Central memory CD8-positive, alpha-beta T cell (primary cell): Measurements from ENCODE around the gene TMEM232.
"Not testable (repeated sequence)": the region's sequence is repeated elsewhere in the genome, so short reads cannot be mapped to it uniquely, and the experiment has no call there.

Experiments
- ATAC-seq: fragments of 150-1000 bp; cut with Tn5 transposase; replicated peaks from 2 replicates; pipeline ENCODE4 v1.10.0; 2022; ENCODE audit warnings: mild to moderate bottlenecking, moderate FRiP score, moderate number of reproducible peaks; ENCODE audit not compliant: poor library complexity, severe bottlenecking; ENCODE audit errors: extremely low read depth
- DNase-seq, 2 donors: peaks; one replicate each; pipeline ENCODE4 v3.0.0; 2021; ENCODE audit warnings: low spot score in 2 of 2
- H3K27ac Mint-ChIP-seq: one replicate; pipeline ENCODE4 v1.8.0; 2022; ENCODE audit warnings: low read depth, mild to moderate bottlenecking, moderate library complexity, mixed read lengths
- H3K27me3 Mint-ChIP-seq: one replicate; pipeline ENCODE4 v1.8.0; 2022; ENCODE audit warnings: mixed read lengths
- H3K36me3 Mint-ChIP-seq: one replicate; pipeline ENCODE4 v1.8.0; 2022; ENCODE audit warnings: mild to moderate bottlenecking, moderate library complexity, mixed read lengths; ENCODE audit not compliant: insufficient read depth
- H3K4me1 Mint-ChIP-seq: one replicate; pipeline ENCODE4 v1.8.0; 2022; ENCODE audit warnings: mixed read lengths
- H3K4me3 Mint-ChIP-seq: one replicate; pipeline ENCODE4 v1.8.0; 2022; ENCODE audit warnings: mild to moderate bottlenecking, moderate library complexity, mixed read lengths
- H3K9me3 Mint-ChIP-seq: one replicate; pipeline ENCODE4 v1.8.0; 2022; ENCODE audit warnings: mixed read lengths

TMEM232 gene

DNA sequence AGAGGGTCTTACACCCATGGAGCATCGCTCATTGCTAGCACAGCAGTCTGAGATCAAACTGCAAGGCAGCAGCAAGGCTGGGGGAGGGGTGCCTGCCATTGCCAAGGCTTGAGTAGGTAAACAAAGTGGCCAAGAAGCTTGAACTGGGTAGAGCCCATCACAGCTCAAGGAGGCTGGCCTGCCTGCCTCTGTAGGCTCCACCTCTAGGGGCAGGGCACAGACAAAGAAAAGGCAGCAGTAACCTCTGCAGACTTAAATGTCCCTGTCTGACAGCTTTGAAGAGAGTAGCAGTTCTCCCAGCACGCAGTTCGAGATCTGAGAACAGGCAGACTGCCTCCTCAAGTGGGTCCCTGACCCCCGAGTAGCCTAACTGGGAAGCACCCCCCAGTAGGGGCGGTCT, 33.8 kb downstream of the TMEM232 start:
- DNase-seq, H3K36me3 Mint-ChIP-seq, H3K9me3 Mint-ChIP-seq, ATAC-seq, H3K27ac Mint-ChIP-seq, H3K4me3 Mint-ChIP-seq, H3K4me1 Mint-ChIP-seq: not testable (repeated sequence)
- peaks cover 17% of the 10 kb centered on the region for H3K27me3 Mint-ChIP-seq

DNA sequence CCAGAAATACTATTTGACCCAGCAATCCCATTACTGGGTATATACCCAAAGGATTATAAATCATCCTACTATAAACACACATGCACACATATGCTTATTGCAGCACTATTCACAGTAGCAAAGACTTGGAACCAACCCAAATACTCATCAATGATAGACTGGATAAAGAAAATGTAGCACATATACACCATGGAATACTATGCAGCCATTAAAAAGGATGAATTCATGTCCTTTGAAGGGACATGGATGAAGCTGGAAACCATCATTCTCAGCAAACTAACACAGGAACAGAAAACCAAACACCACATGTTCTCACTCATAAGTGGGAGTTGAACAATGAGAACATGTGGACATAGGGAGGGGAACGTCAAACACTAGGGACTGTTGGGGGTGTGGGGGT, 35.9 kb downstream of the TMEM232 start:
- H3K4me3 Mint-ChIP-seq, ATAC-seq, H3K9me3 Mint-ChIP-seq, DNase-seq, H3K4me1 Mint-ChIP-seq, H3K36me3 Mint-ChIP-seq, H3K27ac Mint-ChIP-seq: not testable (repeated sequence)
- H3K27me3 Mint-ChIP-seq: peaks cover 14% of the 10 kb centered on the region

DNA sequence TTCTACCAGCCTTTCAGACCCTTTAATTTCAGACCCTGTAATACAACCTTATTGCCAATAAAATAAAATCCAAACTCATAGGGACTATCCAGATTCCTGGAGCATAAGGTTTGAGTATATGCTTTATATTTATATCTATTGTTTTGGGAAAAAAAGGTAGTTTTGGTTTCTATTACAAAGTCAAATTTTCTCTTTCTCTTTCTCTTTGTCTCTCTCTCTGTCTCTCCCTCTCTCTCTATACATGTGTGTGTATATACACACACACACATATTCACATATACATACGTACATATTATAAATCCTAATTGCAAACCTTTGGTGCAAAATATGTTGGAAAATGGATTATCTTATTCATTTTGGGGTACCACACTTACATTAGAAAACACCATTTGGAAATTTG, 39.0 kb downstream of the TMEM232 start:
- Mint-ChIP-seq H3K27ac (no peak overlapping the region), H3K9me3 (no peaks in the 10 kb centered on the region), H3K4me1 (no peaks in the 10 kb centered on the region), H3K27me3 (no peaks in the 10 kb centered on the region), H3K4me3 (no peak overlapping the region), H3K36me3 (no peaks in the 10 kb centered on the region)
- no peak for DNase-seq
- ATAC-seq: no peak

DNA sequence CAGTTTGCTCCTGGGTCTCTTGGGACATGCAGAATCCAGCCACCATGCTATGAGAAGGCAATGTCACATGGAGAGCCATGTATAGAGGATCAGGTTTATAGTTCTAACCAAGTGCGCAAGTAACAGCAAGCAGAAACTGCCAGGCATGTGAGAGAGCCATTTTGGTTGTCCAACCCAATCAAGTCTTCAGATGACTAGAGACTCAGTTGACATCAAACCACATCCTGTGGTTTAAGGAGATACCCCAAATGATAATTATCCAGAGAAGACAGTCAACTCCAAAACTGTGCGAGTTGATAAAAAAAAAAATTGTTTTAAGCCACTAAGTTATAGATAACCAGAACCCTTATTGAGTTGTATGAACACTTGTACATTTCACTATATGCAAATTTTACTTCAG, 40.2 kb downstream of the TMEM232 start:
- DNase-seq (no peak), ATAC-seq (no peak)
- Mint-ChIP-seq H3K4me1 (no peaks in the 10 kb centered on the region), H3K27me3 (peaks cover 1% of the 10 kb centered on the region), H3K36me3 (no peaks in the 10 kb centered on the region), H3K4me3 (no peak overlapping the region), H3K9me3 (no peaks in the 10 kb centered on the region), H3K27ac (no peak overlapping the region)

DNA sequence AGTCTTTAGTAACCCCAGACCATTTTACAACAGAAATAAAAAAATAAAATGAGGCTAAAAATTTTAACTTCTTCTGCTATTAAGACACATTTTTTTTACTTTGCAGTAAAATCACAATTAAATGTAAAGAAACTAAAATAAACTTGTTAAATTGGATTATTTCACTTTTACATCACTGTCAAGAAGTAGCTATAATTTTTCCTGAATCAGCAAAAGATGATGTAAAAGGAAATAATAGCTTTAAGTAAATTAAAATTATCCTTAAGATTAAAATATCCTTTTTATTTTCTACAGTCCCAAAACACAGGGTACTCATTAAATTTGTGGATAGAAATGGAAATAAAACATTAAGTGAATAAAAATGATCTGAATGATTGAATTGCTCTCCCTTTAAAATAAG, 44.5 kb downstream of the TMEM232 start:
- no peaks in the 10 kb centered on the region for H3K4me1 Mint-ChIP-seq
- no peak for DNase-seq
- no peak for ATAC-seq

DNA sequence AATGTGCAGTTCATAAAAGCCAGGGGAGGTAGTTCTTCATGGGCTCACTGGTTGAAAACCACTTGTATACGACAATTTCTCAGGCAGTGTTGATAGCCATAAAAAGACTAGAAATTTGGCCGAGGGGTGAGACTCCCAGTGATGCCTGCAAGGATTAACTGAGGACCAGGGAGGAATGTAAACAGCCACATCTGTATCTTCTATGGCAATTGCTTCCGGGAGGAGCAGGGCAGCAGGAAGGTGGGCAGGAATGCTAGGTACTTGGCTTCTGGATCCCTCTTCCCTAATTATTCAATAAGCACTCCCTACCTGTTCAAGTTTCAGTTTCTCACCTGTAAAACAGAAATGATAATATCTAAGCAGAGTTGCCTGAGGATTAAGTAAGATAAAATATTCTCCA, 45.4 kb downstream of the TMEM232 start:
- Mint-ChIP-seq H3K27me3 (peaks cover 29% of the 10 kb centered on the region), H3K36me3 (no peaks in the 10 kb centered on the region), H3K27ac (no peak overlapping the region), H3K4me1 (no peaks in the 10 kb centered on the region), H3K4me3 (no peak overlapping the region), H3K9me3 (no peaks in the 10 kb centered on the region)
- no peak for ATAC-seq
- no peak for DNase-seq

More for the DNA sequence above, 44.5 kb downstream of the TMEM232 start:
- Mint-ChIP-seq H3K9me3 (no peaks in the 10 kb centered on the region), H3K36me3 (no peaks in the 10 kb centered on the region), H3K27me3 (peaks cover 29% of the 10 kb centered on the region), H3K27ac (no peak overlapping the region), H3K4me3 (no peak overlapping the region)

DNA sequence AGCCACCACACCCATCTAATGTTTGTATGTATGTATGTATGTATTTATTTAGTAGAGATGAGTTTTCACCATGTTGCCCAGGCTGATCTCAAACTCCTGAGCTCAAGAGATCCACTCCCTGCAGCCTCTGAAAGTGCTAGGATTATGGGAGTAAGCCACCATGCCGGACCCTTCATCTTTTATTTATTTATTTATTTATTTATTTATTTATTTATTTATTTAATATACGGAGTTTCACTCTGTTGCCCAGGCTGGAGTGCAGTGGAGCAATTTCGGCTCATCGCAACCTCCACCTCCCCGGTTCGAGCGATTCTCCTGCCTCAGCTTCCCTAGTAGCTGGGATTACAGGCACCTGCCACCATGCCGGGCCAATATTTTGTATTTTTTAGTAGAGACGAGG, 49.9 kb downstream of the TMEM232 start:
- H3K27ac Mint-ChIP-seq, ATAC-seq, H3K9me3 Mint-ChIP-seq, H3K36me3 Mint-ChIP-seq, DNase-seq, H3K4me3 Mint-ChIP-seq, H3K4me1 Mint-ChIP-seq: not testable (repeated sequence)
- H3K27me3 Mint-ChIP-seq: peaks cover 29% of the 10 kb centered on the region

DNA sequence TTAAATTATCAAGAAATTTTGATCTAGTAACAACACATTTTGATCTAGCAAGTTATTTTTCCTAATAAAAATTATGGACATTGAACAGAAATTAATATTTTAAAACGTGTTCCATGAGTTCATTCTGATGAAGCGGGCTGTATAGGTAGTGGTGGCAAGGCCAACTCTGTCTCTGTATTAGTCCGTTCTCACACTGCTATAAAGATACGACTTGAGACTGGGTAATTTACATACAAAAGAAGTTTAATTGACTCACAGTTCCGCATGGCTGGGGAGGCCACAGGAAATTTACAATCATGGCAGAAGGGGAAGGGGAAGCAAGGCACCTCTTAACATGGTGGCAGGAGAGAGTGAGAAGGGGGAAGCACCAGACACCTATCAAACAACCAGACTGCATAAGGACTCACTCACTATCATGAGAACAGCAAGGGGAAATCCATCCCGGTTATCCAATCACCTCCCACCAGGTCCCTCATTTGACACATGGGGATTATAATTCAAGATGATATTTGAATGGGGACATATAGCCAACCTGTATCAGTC, 61.2 kb downstream of the TMEM232 start:
- H3K36me3 Mint-ChIP-seq: no peaks in the 10 kb centered on the region
- no peak for ATAC-seq

DNA sequence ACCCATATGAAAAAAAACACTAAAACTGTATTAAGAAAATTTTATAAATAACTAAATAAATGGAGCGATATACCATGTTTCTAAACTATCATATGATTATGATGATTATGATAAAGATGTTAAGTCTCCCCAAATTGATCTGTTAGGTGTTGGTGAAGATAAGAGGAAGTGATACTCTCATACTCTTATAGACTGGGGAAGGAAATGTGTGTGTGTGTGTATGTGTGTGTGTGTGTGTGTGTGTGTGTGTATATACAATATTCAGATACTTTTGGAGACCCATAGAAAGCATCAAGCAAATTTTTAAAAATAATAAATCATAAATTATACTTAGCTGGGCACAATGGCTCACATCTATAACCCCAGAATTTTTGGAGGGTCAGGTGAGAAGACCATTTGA, 62.9 kb downstream of the TMEM232 start:
- DNase-seq (no peak), ATAC-seq (no peak)

More for the DNA sequence above, 61.2 kb downstream of the TMEM232 start:
- no peaks in the 10 kb centered on the region for H3K4me1 Mint-ChIP-seq
- no peak for DNase-seq
- no peak overlapping the region for H3K27ac Mint-ChIP-seq
- H3K27me3 Mint-ChIP-seq: no peaks in the 10 kb centered on the region
- H3K9me3 Mint-ChIP-seq: no peaks in the 10 kb centered on the region
- no peak overlapping the region for H3K4me3 Mint-ChIP-seq

DNA sequence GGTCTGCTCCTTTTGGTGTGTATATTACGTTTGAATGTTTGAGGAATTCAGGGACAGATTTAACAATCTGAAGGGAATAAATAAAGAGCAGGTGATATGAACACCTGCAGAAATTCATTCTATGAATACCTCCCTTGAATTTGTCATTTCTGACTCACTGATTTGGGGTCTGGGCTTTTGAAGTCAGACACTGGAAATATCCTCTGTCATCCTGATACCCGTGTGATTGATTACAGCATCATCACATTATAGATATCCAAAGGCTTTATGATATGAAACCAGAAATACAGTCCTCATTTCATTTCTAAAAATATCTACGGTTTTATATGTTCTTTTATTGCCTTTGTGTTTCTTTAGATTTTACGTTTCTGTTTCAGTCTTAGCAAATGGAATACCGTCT, 68.5 kb downstream of the TMEM232 start:
- Mint-ChIP-seq H3K4me1 (no peaks in the 10 kb centered on the region), H3K9me3 (no peaks in the 10 kb centered on the region), H3K27ac (no peak overlapping the region), H3K27me3 (no peaks in the 10 kb centered on the region), H3K36me3 (no peaks in the 10 kb centered on the region), H3K4me3 (no peak overlapping the region)
- no peak for DNase-seq
- ATAC-seq: no peak

More for the DNA sequence above, 62.9 kb downstream of the TMEM232 start:
- Mint-ChIP-seq H3K27ac (no peak overlapping the region), H3K9me3 (no peaks in the 10 kb centered on the region), H3K27me3 (no peaks in the 10 kb centered on the region), H3K4me1 (no peaks in the 10 kb centered on the region), H3K4me3 (no peak overlapping the region), H3K36me3 (no peaks in the 10 kb centered on the region)

DNA sequence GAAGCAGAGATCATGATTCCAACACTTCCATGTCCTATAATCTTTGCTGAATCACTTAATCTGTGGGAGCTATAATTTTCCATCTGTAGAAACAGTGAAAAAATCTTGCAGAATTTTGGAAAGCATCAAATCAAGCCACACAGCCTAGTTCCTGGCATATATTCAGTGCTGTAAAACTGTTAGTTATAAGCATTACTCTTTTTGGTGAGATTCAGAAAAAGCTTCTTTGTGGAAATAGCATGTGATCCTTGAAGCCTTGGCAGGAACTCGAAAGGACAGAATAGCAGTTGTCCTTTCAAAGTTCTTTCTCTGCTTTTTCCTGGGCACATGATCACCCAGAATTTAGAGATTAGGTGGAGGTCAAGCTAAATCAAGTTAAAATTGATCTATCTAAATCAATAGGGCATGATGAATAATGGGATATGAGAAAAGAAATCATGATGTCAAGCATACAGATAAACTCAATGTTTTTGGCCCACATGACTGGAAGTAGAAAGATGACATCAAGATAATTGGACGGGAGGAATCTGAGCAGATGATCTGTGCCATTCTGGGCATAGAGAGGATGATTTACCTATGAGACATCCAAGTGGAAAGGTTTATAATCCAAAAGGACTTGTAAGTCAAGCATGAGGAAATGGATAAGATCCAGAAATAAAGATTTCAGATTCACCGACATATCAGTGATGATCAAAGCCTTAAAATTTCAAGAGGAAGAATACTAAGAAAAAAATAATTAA, 73.1 kb downstream of the TMEM232 start:
- no peak for ATAC-seq
- Mint-ChIP-seq H3K4me3 (no peak overlapping the region), H3K36me3 (no peaks in the 10 kb centered on the region), H3K4me1 (no peaks in the 10 kb centered on the region), H3K27me3 (peaks cover 7% of the 10 kb centered on the region), H3K9me3 (no peaks in the 10 kb centered on the region), H3K27ac (no peak overlapping the region)
- no peak for DNase-seq

DNA sequence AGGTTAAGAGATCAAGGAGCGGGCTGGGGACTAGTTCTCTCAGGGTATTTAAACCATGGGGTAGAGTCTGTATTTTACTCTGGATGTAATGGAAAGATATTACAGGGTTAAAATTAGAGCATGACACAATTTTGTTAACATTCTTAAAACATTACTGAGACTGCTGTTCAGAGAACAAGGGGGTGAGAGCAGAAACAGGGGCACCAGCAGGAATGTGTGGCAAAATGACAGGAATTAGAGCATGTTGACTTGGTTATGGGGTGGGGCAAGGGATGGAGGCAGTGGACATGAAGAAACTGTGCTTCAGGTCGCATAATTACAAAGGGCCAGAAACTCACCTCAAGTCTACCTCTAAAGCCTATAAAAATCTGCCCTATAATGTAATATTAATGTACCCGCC, 75.0 kb downstream of the TMEM232 start:
- H3K36me3 Mint-ChIP-seq: no peaks in the 10 kb centered on the region
- DNase-seq (no peak), ATAC-seq (no peak)
- H3K27ac Mint-ChIP-seq: no peak overlapping the region
- H3K4me3 Mint-ChIP-seq: no peak overlapping the region
- no peaks in the 10 kb centered on the region for H3K9me3 Mint-ChIP-seq
- H3K27me3 Mint-ChIP-seq: peaks cover 7% of the 10 kb centered on the region
- H3K4me1 Mint-ChIP-seq: no peaks in the 10 kb centered on the region

DNA sequence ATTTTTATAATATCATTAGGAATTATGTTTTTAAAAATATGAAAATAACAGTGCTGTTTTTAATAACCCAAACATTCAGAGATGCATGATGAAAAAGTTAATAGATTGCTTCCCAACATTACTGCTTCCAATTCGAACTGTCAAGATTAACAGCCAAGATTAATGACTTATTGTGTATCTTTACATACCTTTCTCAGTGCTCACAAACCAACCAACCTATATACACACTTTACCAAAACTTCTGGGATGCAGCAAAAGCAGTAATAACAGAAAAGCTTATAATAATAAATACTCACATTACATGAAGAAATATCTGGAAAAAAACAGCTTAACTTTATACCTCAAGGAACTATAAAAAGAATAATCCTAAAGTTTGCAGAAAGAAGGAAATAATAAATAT, 82.1 kb downstream of the TMEM232 start:
- Mint-ChIP-seq H3K9me3 (no peaks in the 10 kb centered on the region), H3K4me1 (no peaks in the 10 kb centered on the region), H3K36me3 (no peaks in the 10 kb centered on the region), H3K27ac (no peak overlapping the region), H3K4me3 (no peak overlapping the region), H3K27me3 (no peaks in the 10 kb centered on the region)
- ATAC-seq (no peak), DNase-seq (no peak)
